T-helper 17 cell (primary cell): ENCODE data around the gene ELMOD1. TPM values are rescaled to one million over a fixed set of nuclear protein-coding genes. Genes with fewer than 3 reads are reported as not detected.

ENCODE experiments used
- ATAC-seq: fragments of 150-1000 bp; cut with Tn5 transposase; 2 replicates; pipeline ENCODE4 v1.10.0; 2021; ENCODE audit warnings: mild to moderate bottlenecking, moderate library complexity
- DNase-seq, 3 donors: peaks; one replicate each; pipeline versions ENCODE4 v3.0.0 to v3.0.0-alpha.2; 2020 to 2021
- H3K9me3 ChIP-seq: one replicate; pipeline ENCODE4 v1.7.0; 2013; ENCODE audit warnings: low read length, mild to moderate bottlenecking; ENCODE audit not compliant: control insufficient read depth, poor library complexity, severe bottlenecking
- H3K27ac Mint-ChIP-seq: one replicate; pipeline ENCODE4 v1.8.0; 2022; ENCODE audit warnings: mild to moderate bottlenecking, moderate library complexity, mixed read lengths
- H3K27me3 Mint-ChIP-seq: one replicate; pipeline ENCODE4 v1.8.0; 2022; ENCODE audit warnings: mixed read lengths
- H3K36me3 Mint-ChIP-seq: one replicate; pipeline ENCODE4 v1.8.0; 2022; ENCODE audit warnings: low read depth, mixed read lengths
- H3K4me1 Mint-ChIP-seq: one replicate; pipeline ENCODE4 v1.8.0; 2022; ENCODE audit warnings: mild to moderate bottlenecking, mixed read lengths
- H3K4me3 Mint-ChIP-seq: one replicate; pipeline ENCODE4 v1.8.0; 2022; ENCODE audit warnings: mild to moderate bottlenecking, moderate library complexity, mixed read lengths
- total RNA-seq, 4 donors: library from RNA in 2 of 4; stranded (reverse) in 2 of 4; gene quantifications; one replicate each; pipeline ENCODE4 v1.2.3 and lab custom pipeline; 2022 to 2026

ELMOD1 gene
- total RNA-seq, 2 donors from 2014 or later: not detected

- Mint-ChIP-seq H3K4me3 (no peak overlapping the region), H3K27ac (no peak overlapping the region), H3K4me1 (no peaks in the 10 kb centered on the region), H3K27me3 (peaks cover 62% of the 10 kb centered on the region), H3K36me3 (no peaks in the 10 kb centered on the region)
- no peak for ATAC-seq
- H3K9me3 ChIP-seq: no peaks in the 10 kb centered on the region
- DNase-seq: no peak
These were observed 116.9 kb downstream of the ELMOD1 start for GRCh38 chr11:107707807-107708206.

DNA sequence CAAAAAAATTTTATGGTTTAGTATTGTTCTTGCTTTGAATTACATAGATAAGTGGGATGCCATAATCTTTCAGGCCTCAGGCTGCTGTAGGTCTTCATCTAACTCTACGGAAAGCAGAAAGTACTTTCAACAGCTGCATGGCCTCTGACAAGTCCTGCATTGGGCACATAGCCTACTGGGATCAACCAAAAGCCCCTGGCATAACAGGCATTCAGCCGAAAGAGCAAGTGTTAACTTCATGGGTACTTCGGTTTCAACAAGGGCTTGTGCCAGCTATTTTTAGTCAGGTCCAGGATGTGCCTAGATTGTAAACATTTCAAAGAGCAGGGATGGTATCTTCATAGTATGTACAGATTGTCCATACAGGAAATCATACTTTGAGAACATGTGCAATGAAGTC is 117.8 kb downstream of the ELMOD1 start:
- peaks cover 61% of the 10 kb centered on the region for H3K27me3 Mint-ChIP-seq
- H3K4me3 Mint-ChIP-seq: no peak overlapping the region
- H3K36me3 Mint-ChIP-seq: no peaks in the 10 kb centered on the region
- H3K27ac Mint-ChIP-seq: no peak overlapping the region
- no peaks in the 10 kb centered on the region for H3K9me3 ChIP-seq
- DNase-seq (no peak), ATAC-seq (no peak)
- no peaks in the 10 kb centered on the region for H3K4me1 Mint-ChIP-seq

DNA sequence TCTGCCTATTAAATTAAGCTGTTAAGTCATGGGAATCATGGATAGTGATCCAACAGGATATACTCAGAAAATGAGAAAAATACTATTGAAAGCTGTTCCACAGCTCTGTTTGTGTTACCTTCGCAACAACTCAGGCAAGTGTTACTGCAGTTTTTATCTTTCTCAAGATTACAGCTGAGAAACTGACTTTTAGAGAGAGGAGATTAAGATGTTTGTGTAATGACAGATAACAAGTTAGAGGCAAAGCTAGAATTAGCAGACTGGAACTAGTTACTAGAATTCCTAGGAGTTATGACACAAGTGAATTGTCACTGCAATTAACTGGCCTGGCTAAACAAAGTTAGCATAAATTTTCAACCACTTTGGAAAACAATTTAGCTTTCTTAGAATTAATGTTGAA is 119.4 kb downstream of the ELMOD1 start:
- H3K4me3 Mint-ChIP-seq: no peak overlapping the region
- no peaks in the 10 kb centered on the region for H3K36me3 Mint-ChIP-seq
- H3K9me3 ChIP-seq: no peaks in the 10 kb centered on the region
- DNase-seq (no peak), ATAC-seq (no peak)
- peaks cover 56% of the 10 kb centered on the region for H3K27me3 Mint-ChIP-seq
- no peak overlapping the region for H3K27ac Mint-ChIP-seq
- H3K4me1 Mint-ChIP-seq: no peaks in the 10 kb centered on the region

DNA sequence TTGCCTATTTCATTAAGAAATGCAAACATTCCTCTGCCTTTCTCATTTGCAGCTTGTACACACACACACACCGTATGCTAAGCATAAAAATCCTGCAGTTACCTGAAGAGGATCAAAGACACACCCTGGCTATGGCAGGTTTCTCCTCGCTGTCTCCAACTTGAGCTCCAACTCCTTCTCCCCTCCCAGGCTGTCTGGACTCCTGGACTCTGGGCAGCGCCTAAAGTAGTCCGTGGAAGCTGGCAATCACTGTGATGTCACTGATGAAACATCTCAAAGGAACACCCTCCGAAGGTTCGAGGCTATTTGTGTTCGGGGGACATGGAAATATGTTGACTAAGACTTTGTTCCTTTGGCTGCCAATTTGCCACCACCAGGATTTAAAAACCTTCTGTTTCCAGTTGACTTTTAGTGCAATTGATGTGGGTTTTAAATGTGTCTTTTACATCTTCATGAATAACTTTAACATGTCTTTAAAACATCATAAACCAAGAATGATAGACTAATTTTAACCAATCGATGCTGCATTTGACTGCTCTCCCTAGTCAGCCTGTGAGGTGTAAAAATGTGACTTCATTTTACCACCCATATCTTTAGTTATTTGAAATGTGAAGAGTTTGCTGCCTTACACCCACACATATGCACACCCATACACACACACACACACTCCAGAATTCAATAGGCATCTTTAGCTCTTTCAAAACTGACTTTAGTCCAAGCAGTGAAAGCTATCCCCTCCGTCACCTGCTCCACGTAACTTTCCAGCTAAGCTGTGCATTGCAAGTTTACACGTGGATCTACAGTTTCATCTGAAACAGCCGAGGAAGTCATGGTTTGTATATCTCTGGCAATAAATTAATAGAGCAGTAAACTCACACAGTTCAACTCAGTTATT is 121.2 kb downstream of the ELMOD1 start, which contains the start of gene SLN:
Gene SLN, minus strand, starts transcription at position 196 of the 895 bp plus-strand sequence.
- H3K4me1 Mint-ChIP-seq: no peaks in the 10 kb centered on the region
- H3K4me3 Mint-ChIP-seq: no peak within 1 kb of the TSS
- ATAC-seq (no peak), DNase-seq (no peak)
- H3K27ac Mint-ChIP-seq: no peak within 1 kb of the TSS
- H3K9me3 ChIP-seq: no peaks in the 10 kb centered on the region
- peaks cover 55% of the 10 kb centered on the region for H3K27me3 Mint-ChIP-seq
- H3K36me3 Mint-ChIP-seq: no peaks in the 10 kb centered on the region

- no peaks in the 10 kb centered on the region for H3K36me3 Mint-ChIP-seq
- DNase-seq: no peak
- H3K27ac Mint-ChIP-seq: no peak overlapping the region
- ATAC-seq: no peak
- H3K4me1 Mint-ChIP-seq: no peaks in the 10 kb centered on the region
- no peaks in the 10 kb centered on the region for H3K9me3 ChIP-seq
- H3K27me3 Mint-ChIP-seq: peaks cover 46% of the 10 kb centered on the region
- H3K4me3 Mint-ChIP-seq: no peak overlapping the region
These were observed 122.1 kb downstream of the ELMOD1 start for GRCh38 chr11:107713009-107713408.

Other genes with a start within 250 kb of the ELMOD1 start
- 10 to 100 TPM; 22.4 to 24.2 TPM for gene CWF19L2, start 133.3 kb upstream of the ELMOD1 start, total RNA-seq
- gene ALKBH8, start 25.4 kb upstream of the ELMOD1 start, total RNA-seq: 10 to 100 TPM in 1 of 2 donors, 1 to 10 TPM in 1; 8.9 to 12.4 TPM
- not detected for gene SLN, start 120.9 kb downstream of the ELMOD1 start, total RNA-seq